Natural killer cell (primary cell): ENCODE data around the gene SNHG17. TPM values are rescaled to one million over a fixed set of nuclear protein-coding genes. Genes with fewer than 3 reads are reported as not detected.
A peak's percentile ranks its signal among the peaks of the same experiment; 100 is the strongest.
"Not testable (repeated sequence)": the region's sequence is repeated elsewhere in the genome, so short reads cannot be mapped to it uniquely, and the experiment has no call there.

Experiments used
- ATAC-seq, 3 donors: fragments of 150-1000 bp in 2 of 3; fragments of 200-7000 bp in 1 of 3; cut with Tn5 transposase; 1 replicate in 1 of 3; 2 replicates in 2 of 3; pipeline ENCODE4 v1.10.0; 2021; ENCODE audit warnings: mild to moderate bottlenecking in 2 of 3, moderate library complexity in 2 of 3
- DNase-seq, 2 donors: peaks; one replicate each; pipeline versions ENCODE4 v3.0.0 to v3.0.0-alpha.2; 2013 to 2021; ENCODE audit warnings: mixed read lengths in 1 of 2
- H3K27ac ChIP-seq: one replicate; pipeline ENCODE4 v1.5.1; 2013; ENCODE audit warnings: mild to moderate bottlenecking, low read length
- H3K27me3 ChIP-seq: one replicate; pipeline ENCODE4 v1.6.1; 2013; ENCODE audit warnings: low read length; ENCODE audit not compliant: control insufficient read depth, insufficient read depth
- H3K36me3 ChIP-seq: one replicate; pipeline ENCODE4 v1.6.1; 2013; ENCODE audit warnings: low read length; ENCODE audit not compliant: control insufficient read depth, insufficient read depth
- H3K4me1 ChIP-seq: one replicate; pipeline ENCODE4 v1.6.1; 2013; ENCODE audit warnings: low read length; ENCODE audit not compliant: control insufficient read depth, insufficient read depth
- H3K4me3 ChIP-seq: one replicate; pipeline ENCODE4 v1.5.1; 2013; ENCODE audit warnings: low read length
- H3K9me3 ChIP-seq: one replicate; pipeline ENCODE4 v1.6.1; 2013; ENCODE audit warnings: low read length; ENCODE audit not compliant: control insufficient read depth, insufficient read depth
- H3K27ac Mint-ChIP-seq, 2 donors: one replicate each; pipeline ENCODE4 v1.8.0; 2022; ENCODE audit warnings: mild to moderate bottlenecking in 2 of 2, mixed read lengths in 2 of 2, moderate library complexity in 1 of 2
- H3K27me3 Mint-ChIP-seq, 2 donors: one replicate each; pipeline ENCODE4 v1.8.0; 2022; ENCODE audit warnings: low read depth in 2 of 2, mixed read lengths in 2 of 2
- H3K36me3 Mint-ChIP-seq: one replicate; pipeline ENCODE4 v1.8.0; 2022; ENCODE audit warnings: mixed read lengths
- H3K4me1 Mint-ChIP-seq, 2 donors: one replicate each; pipeline ENCODE4 v1.8.0; 2022; ENCODE audit warnings: mixed read lengths in 2 of 2
- H3K4me3 Mint-ChIP-seq: one replicate; pipeline ENCODE4 v1.8.0; 2022; ENCODE audit warnings: mild to moderate bottlenecking, moderate library complexity, mixed read lengths
- H3K9me3 Mint-ChIP-seq, 2 donors: one replicate each; pipeline ENCODE4 v1.8.0; 2022; ENCODE audit warnings: mixed read lengths in 2 of 2
- WGBS: methylation state at CpG from one replicate; pipeline ENCODE4 v1.1.7; 2013; ENCODE audit warnings: missing lambda C conversion rate; ENCODE audit not compliant: insufficient coverage; 5-methylcytosine and 5-hydroxymethylcytosine counted together
- intact Hi-C: fragments of 100-400 bp; cut with micrococcal nuclease; formaldehyde crosslinking; loops from one replicate; pipeline ENCODE4 v1.14.2; 2022
- total RNA-seq, 4 donors: library from RNA; stranded (reverse); fragments of 120-200 nt in 1 of 4; gene quantifications; one replicate each; pipeline versions ENCODE4 v1.2.3 to v1.2.4, GENCODE V29; 2013 to 2022
- TF ChIP-seq, protein P1 (sequence below): fragments of 200-600 bp; IDR thresholded peaks from one replicate; pipeline ENCODE4 v1.8.0; 2022; ENCODE audit warnings: antibody characterized with exemption

SNHG17 gene
- total RNA-seq, 3 donors from 2014 or later (not counting 1 experiment from before 2014, with no cell fraction given) = 53.5 to 64.0 (median 53.8) TPM

- TF ChIP-seq, protein P1, sequence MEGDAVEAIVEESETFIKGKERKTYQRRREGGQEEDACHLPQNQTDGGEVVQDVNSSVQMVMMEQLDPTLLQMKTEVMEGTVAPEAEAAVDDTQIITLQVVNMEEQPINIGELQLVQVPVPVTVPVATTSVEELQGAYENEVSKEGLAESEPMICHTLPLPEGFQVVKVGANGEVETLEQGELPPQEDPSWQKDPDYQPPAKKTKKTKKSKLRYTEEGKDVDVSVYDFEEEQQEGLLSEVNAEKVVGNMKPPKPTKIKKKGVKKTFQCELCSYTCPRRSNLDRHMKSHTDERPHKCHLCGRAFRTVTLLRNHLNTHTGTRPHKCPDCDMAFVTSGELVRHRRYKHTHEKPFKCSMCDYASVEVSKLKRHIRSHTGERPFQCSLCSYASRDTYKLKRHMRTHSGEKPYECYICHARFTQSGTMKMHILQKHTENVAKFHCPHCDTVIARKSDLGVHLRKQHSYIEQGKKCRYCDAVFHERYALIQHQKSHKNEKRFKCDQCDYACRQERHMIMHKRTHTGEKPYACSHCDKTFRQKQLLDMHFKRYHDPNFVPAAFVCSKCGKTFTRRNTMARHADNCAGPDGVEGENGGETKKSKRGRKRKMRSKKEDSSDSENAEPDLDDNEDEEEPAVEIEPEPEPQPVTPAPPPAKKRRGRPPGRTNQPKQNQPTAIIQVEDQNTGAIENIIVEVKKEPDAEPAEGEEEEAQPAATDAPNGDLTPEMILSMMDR = no peak
- DNase-seq (no peak), ATAC-seq (no peak)
- peaks cover 19 to 24% of the 10 kb centered on the region in 2 donors for H3K27me3 Mint-ChIP-seq
- no peaks in the 10 kb centered on the region for H3K9me3 Mint-ChIP-seq
- no peaks in the 10 kb centered on the region for H3K36me3 Mint-ChIP-seq
- H3K4me1 Mint-ChIP-seq = peaks cover 8 to 10% of the 10 kb centered on the region in 2 donors
- Histone ChIP-seq H3K4me3 (no peak overlapping the region), H3K9me3 (no peaks in the 10 kb centered on the region), H3K36me3 (no peaks in the 10 kb centered on the region), H3K4me1 (peaks cover 12% of the 10 kb centered on the region), H3K27me3 (no peaks in the 10 kb centered on the region), H3K27ac (no peak overlapping the region)
- no peak overlapping the region for H3K27ac Mint-ChIP-seq
- 84% methylated on average over 9 of the region's 9 CpGs for WGBS
- intact Hi-C loops = no loop called here
- no peak overlapping the region for H3K4me3 Mint-ChIP-seq
These were observed 6.8 kb upstream of the SNHG17 start for GRCh38 chr20:38441916-38442315.

DNA sequence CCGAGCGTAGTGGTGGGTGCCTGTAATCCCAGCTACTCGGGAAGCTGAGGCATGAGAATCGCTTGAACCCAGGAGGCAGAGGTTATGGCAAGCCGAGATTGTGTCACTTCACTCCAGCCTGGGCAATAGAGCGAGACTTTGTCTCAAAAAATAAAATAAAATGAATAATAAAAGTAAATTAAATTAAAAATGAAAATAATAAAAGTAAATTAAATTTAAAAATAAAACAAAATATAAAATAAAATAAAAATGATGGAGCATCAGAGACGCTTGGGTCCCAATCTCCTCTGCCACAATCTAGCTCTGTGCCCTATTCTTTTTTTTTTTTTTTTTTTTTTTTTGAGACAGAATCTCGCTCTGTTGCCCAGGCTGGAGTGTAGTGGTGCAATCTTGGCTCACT lies 6.0 kb upstream of the SNHG17 start:
- H3K9me3 ChIP-seq, H3K27ac ChIP-seq, H3K4me3 ChIP-seq, H3K27ac Mint-ChIP-seq, ATAC-seq, H3K4me1 ChIP-seq, H3K4me3 Mint-ChIP-seq, H3K27me3 ChIP-seq, intact Hi-C loops, H3K4me1 Mint-ChIP-seq, H3K36me3 ChIP-seq, DNase-seq, H3K36me3 Mint-ChIP-seq, H3K9me3 Mint-ChIP-seq: not testable (repeated sequence)
- 89% methylated on average over 5 of the region's 8 CpGs for WGBS
- peaks cover 19 to 24% of the 10 kb centered on the region in 2 donors for H3K27me3 Mint-ChIP-seq

GRCh38 chr20:38437796-38438195 lies 2.7 kb upstream of the SNHG17 start:
- Histone ChIP-seq H3K27ac (no peak overlapping the region), H3K27me3 (no peaks in the 10 kb centered on the region), H3K36me3 (peaks cover 4% of the 10 kb centered on the region), H3K4me1 (peaks cover 19% of the 10 kb centered on the region), H3K4me3 (no peak overlapping the region), H3K9me3 (no peaks in the 10 kb centered on the region)
- Mint-ChIP-seq H3K4me3 (no peak overlapping the region), H3K36me3 (no peaks in the 10 kb centered on the region), H3K9me3 (no peaks in the 10 kb centered on the region), H3K4me1 (peaks cover 21 to 25% of the 10 kb centered on the region in 2 donors), H3K27me3 (peaks cover 19 to 22% of the 10 kb centered on the region in 2 donors), H3K27ac (no peak overlapping the region)
- TF ChIP-seq, protein P1 = no peak
- DNase-seq (no peak), ATAC-seq (no peak)
- intact Hi-C loops = no loop called here
- 92% methylated on average over 6 of the region's 6 CpGs for WGBS

GRCh38 chr20:38435555-38435939 lies 419 bp upstream of the SNHG17 start:
- H3K9me3 ChIP-seq = no peaks in the 10 kb centered on the region
- WGBS = 92% methylated on average over 6 of the region's 6 CpGs
- no peaks in the 10 kb centered on the region for H3K27me3 ChIP-seq
- H3K4me1 Mint-ChIP-seq = peaks cover 43 to 44% of the 10 kb centered on the region in 2 donors
- H3K4me3 Mint-ChIP-seq = peak overlapping the region; percentile 93
- H3K36me3 Mint-ChIP-seq = peaks cover 8% of the 10 kb centered on the region
- H3K9me3 Mint-ChIP-seq = no peaks in the 10 kb centered on the region
- DNase-seq (no peak), ATAC-seq (no peak)
- TF ChIP-seq, protein P1 = peak; percentile 40
- H3K27ac Mint-ChIP-seq = peak overlapping the region; percentile 88 to 92
- no peak overlapping the region for H3K27ac ChIP-seq
- H3K27me3 Mint-ChIP-seq = peaks cover 8 to 10% of the 10 kb centered on the region in 2 donors
- peak overlapping the region; percentile 94 for H3K4me3 ChIP-seq
- H3K4me1 ChIP-seq = peaks cover 19% of the 10 kb centered on the region
- intact Hi-C loops = loop anchor here (1.0 kb wide), 2 partner anchors 11 to 37 kb away; partner anchors contain the start of gene RALGAPB
- peaks cover 6% of the 10 kb centered on the region for H3K36me3 ChIP-seq
